NCI-H2196 (cell line): ENCODE measurements around the gene ZSCAN5A.
A peak's percentile ranks its signal among the peaks of the same experiment; 100 is the strongest.
"Not testable (repeated sequence)": the region's sequence is repeated elsewhere in the genome, so short reads cannot be mapped to it uniquely, and the experiment has no call there.

Source experiments
- DNase-seq: peaks from one replicate; lab custom pipeline; 2025; ENCODE audit not compliant: unreplicated experiment; lab: John Stamatoyannopoulos, UW

ZSCAN5A gene

GRCh38 chr19:56273563-56274117 is 41.0 kb downstream of the ZSCAN5A start:
- no peak for DNase-seq

DNA sequence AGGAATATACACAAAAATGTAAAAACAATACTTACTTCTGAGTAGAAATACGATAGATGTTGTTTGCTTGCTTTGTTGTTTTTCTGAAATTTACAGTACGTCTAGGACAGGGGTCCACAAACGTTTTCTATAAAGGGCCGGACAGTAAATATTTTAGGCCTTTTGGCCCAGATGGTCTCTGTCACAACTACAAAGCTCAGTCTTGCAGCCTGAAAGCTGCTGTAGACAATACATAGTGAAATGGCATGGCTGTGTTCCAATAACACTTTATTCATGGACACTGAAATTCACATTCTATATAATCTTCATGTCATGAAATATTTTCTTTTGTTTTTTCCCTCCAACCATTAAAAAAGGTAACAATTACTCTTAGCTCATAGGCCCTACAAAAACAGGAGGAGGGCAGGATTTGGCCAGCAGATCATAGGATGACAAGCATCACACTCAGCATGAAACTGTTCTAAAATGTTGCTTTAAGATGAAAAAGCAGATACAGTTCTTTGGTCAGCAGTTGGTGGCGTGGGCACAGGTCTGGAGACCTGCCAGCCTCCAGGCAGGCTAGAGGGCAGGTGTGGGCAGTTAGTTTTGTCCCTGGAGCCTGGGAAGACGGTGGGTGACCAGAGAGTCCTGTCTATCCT is 42.4 kb downstream of the ZSCAN5A start, which contains the start of gene EDDM13:
Gene EDDM13 (plus strand): TSS at position 588 of the 638 bp plus-strand sequence. CDS start 87 bp downstream, outside the sequence.
- no peak for DNase-seq

GRCh38 chr19:56271151-56271550 is 43.5 kb downstream of the ZSCAN5A start:
- DNase-seq = no peak

DNA sequence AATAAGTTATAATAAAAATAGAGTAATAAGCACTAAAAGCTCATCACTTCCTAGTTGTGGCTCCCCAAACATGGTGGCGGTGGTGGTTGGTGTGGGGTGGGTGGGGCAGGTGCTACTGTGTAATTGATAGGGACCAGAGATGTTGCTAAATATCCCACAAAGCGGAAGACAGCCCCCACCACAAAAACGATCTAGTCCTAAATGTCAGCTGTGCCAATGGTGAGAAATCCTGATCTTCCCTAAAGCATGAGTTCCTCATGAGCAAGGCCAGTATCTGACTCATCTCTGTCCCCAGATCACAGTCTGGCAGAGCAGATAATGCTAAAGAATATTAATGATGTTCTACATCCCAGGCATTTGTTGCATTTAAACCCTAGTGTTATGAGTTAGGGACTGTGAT is 44.0 kb downstream of the ZSCAN5A start:
- DNase-seq = no peak

- no peak for DNase-seq
These were observed 45.3 kb downstream of the ZSCAN5A start for GRCh38 chr19:56269348-56269747.

- DNase-seq = no peak
These were observed 48.6 kb downstream of the ZSCAN5A start for GRCh38 chr19:56266051-56266450.

DNA sequence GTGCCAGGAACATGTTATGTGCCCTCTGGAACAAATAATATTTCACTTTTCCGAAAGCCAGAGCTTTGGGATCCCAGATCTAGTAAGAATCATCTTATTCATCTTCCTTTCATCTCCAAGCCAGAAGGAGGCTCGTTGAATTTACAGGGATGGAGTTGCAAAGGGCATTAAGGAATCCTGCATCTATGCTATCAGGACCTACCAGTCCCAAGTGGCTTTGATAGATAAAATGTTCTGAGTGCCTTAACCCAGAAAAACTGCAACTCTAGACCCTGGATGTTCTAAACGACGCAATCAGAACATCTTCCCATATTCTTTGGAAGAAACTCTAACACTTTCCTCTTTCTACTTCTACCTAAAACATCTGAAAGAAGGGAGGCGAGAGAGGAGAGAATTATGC is 51.3 kb downstream of the ZSCAN5A start:
- DNase-seq = no peak

- DNase-seq = not testable (repeated sequence)
These were observed 52.7 kb downstream of the ZSCAN5A start for GRCh38 chr19:56261932-56262331.

GRCh38 chr19:56261145-56261544 is 53.5 kb downstream of the ZSCAN5A start:
- DNase-seq = peak; percentile 3

- no peak for DNase-seq
These were observed 56.4 kb downstream of the ZSCAN5A start for GRCh38 chr19:56258272-56258671.

GRCh38 chr19:56253737-56254136 is 60.9 kb downstream of the ZSCAN5A start:
- DNase-seq = peak; percentile 70

DNA sequence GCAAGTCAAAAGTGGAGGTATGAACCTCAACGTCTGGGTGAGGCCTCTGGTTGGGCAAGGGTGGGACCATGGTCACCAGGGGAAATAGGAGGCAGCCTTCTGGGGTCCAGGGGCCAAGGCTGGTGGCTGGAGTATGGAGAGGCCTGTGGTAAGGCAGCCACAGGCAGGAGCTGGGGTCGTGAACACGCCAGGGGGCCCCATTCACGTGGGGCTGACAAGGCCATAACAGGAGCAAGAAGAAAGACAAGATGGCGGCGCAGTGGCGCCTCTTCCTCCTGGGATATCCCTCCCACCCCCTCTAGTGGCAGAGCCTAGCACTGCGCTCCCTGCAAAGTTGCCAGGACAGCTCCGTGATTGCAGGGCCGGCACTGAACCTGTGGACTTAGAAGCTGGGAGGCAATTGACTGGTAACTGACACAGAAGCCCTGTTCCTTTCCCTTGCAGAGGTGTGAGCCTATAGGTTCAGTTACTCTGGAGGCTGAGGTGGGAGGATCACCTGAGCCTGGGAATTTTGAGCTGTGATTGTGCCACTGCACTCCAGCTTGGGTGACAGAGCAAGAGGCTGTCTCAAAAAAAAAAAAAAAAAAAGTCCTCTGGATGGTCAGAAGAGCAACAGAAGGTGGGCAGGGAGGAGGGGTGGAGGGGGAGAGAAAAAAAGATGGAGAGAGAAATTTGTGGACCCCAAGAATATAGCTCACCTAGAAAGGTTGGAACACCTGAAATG is 61.8 kb downstream of the ZSCAN5A start:
- peak; percentile 48 for DNase-seq

GRCh38 chr19:56248736-56249338 is 65.8 kb downstream of the ZSCAN5A start:
- not testable (repeated sequence) for DNase-seq

DNA sequence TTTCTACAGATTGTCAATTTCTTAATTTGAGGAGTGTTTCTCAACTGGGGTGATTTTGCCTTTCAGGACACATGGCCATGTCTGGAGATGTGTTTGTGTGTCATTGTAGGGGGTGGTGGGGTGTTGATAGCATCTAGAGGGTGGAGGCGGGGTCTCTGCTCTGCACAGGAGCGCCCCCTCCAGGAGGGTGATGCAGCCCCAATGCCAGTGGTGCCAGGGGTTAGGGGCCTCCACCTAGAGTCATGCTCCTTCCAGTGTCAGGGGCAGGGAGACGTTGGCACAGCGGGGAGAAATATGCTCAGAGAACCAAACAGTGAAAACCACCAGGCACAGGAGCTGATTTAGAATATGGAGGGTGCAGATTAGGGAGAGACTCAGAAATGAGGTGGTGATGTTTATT is 68.9 kb downstream of the ZSCAN5A start:
- DNase-seq = not testable (repeated sequence)

GRCh38 chr19:56245121-56245740 is 69.4 kb downstream of the ZSCAN5A start:
- DNase-seq = no peak

GRCh38 chr19:56223481-56223880 is 91.2 kb downstream of the ZSCAN5A start:
- no peak for DNase-seq

- no peak for DNase-seq
These were observed 91.7 kb downstream of the ZSCAN5A start for GRCh38 chr19:56222901-56223300.

- DNase-seq = no peak
These were observed 92.8 kb downstream of the ZSCAN5A start for GRCh38 chr19:56221851-56222250.

- DNase-seq = not testable (repeated sequence)
These were observed 93.2 kb downstream of the ZSCAN5A start for GRCh38 chr19:56221442-56221841.

- no peak for DNase-seq
These were observed 95.7 kb downstream of the ZSCAN5A start for GRCh38 chr19:56218961-56219360.
